GM19239 (cell line): ENCODE measurements around the gene CCDC61.

Source experiments
- DNase-seq: peaks from one replicate; pipeline ENCODE4 v3.0.0; 2011; ENCODE audit warnings: low spot score; ENCODE audit not compliant: insufficient read length
- FAIRE-seq: peaks from 2 replicates; lab custom pipeline; 2011; peaks lifted over from hg19 to GRCh38; lab: Jason Lieb, UNC

CCDC61 gene

DNA sequence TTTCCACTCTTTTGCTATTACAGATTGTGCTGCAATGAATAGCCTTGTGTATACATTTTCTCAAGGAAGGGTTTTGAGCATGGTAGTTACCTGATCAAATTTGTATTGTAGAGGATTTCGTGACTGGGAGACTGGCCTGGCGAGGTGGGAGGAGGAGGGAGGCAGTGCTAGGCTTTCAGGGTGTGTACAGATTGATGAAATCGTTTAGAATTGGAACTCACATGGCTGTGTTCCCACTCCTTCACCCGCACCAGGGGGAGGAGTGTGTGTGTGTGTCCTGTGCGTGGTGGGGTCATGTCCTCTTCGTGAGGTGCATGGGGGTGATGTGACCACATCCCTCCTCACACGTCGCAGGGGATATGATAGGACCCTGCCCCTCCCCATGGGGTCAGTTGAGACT is 19.3 kb downstream of the CCDC61 start:
- DNase-seq (no peak), FAIRE-seq (no peak)

DNA sequence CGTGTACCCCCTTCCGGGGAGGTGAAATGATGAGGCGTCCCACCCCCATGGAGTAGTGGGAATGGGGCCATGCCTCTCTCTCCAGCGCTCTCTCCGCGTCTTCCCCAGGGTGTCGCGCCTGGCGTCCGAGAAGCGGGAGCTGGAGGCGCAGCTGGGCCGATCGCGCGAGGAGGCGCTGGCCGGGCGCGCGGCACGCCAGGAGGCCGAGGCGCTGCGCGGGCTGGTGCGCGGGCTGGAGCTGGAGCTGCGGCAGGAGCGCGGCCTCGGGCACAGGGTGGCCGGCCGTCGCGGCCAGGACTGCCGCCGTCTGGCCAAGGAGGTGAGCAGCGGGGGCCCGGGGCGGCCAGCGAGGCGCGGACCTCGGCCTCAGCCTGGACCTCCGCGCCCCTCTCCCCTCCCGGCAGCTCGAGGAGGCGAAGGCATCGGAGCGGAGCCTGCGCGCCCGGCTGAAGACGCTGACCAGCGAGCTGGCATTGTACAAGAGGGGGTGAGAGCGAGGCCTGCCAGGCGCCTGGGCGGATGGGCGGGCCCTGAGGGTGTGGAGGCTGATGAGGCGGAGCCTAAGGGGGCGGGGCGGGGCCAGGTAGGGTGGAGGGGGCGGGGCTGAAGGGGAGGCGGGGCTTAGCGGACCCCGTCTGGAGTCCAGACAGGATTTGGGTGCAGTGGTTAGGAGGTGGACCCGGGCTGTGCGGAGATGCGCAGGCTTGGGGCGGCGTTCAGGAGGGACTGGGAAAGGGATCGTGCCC is 19.8 kb downstream of the CCDC61 start:
- FAIRE-seq: no peak

DNA sequence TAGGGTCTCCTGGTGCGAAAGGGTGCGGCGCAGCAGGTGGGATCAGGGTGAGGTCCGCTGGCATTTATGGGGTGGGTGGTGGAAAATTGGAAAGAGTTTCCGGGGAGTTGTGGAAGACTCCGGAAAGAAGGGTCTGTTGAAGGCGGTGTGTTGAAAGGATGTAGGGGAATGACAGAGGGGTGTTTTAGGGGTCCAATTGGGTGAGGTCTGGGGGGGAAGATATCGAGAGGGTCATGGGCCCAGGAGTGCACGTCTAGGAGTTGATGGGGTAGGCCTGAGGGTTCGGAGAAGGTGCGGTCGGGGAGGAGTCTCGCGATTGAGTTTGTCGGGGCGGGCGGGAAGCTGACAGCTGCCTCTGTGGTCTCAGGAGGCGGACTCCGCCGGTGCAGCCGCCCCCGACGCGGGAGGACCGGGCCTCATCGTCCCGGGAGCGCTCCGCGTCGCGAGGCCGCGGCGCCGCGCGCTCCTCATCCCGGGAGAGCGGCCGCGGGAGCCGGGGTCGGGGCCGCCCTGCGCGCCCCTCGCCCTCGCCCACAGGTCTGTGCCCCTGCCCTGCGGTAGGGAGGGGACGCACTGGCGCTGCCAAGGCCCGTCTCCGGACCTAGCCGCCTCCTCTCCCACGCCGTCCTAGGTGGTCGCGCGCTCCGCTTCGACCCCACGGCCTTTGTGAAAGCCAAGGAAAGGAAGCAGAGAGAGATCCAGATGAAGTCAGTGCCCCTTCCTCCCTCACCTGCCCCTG is 20.6 kb downstream of the CCDC61 start:
- DNase-seq: no peak
- FAIRE-seq: no peak

More for the DNA sequence above, 19.8 kb downstream of the CCDC61 start:
- DNase-seq: peak; percentile 78

DNA sequence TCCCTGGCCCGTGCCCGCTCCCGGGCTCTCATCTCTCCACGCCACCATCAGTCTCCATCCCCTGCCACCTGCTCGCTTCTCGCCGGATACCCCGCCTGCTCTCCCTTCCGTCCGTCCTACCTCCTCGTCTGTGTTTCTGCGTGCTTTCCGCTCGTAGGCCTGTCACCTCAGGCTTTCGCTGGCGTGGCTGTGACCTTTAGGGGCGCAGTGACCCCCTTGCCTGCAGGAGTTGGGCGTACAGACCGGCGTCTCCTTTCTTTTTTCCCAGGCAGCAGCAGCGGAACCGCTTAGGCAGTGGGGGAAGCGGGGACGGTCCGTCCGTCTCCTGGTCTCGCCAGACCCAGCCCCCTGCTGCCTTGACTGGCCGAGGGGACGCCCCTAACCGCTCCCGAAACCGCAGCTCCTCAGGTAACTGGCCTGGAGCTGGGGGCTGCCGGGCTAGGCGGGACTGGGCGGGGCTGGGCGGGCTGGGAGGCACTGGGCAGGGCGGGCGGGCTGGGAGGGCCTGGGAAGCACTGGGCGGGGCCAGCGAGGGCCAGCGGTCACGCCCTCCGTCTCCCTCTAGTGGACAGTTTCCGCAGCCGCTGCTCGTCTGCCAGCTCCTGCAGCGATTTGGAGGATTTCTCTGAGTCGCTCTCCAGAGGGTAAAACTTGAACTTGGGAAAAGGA is 21.3 kb downstream of the CCDC61 start:
- FAIRE-seq: peak; percentile 94
- DNase-seq: peak; percentile 88

DNA sequence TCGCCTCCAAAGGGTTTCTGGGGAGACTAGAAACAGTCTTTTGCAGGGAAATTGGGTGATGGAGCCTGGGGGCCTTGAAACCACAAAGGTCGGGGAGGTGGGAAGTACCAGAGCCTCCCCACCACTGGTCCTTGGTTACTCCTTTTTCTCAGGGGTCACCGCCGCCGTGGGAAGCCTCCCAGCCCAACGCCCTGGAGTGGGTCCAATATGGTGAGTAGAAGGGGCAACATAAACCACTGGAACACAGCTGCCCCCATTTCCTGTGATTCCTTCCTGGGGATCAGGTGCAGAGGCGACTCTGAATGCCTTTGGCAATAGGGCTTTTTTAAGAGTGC is 21.8 kb downstream of the CCDC61 start:
- FAIRE-seq (no peak), DNase-seq (no peak)

DNA sequence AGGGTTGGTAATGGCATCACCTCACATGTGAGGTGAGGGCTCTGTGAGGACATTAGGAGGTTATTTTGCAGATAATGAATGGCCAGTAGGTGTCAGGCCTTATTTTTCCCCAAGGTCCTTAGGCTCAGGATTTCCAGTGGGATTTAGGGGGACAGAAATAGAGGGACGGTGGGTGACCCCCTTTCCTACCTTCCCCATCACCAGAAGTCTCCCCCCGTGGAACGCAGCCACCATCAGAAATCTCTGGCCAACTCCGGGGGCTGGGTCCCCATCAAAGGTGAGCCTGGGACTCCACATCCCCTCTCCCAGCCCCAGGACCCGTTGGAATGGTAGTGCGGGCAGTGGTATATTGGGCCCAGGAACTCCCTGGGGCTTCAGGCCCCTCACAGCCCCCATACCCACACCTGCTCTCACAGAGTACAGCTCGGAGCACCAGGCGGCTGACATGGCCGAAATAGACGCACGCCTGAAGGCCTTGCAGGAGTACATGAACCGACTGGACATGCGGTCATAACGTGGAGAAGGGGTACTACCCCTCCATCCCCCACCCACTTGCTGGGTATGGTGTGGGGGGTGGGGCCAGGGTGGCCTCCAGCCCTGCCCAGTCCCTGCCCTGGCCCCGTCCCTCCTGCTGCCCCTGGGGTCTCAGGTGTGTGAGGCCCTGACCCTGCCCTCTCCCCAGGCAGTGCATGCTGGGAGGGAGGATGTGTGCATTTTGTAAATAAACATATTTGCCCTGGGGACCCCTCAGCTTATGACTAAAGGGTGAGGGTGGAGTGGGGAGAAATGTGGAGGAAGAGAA is 22.8 kb downstream of the CCDC61 start:
- no peak for FAIRE-seq
- no peak for DNase-seq

DNA sequence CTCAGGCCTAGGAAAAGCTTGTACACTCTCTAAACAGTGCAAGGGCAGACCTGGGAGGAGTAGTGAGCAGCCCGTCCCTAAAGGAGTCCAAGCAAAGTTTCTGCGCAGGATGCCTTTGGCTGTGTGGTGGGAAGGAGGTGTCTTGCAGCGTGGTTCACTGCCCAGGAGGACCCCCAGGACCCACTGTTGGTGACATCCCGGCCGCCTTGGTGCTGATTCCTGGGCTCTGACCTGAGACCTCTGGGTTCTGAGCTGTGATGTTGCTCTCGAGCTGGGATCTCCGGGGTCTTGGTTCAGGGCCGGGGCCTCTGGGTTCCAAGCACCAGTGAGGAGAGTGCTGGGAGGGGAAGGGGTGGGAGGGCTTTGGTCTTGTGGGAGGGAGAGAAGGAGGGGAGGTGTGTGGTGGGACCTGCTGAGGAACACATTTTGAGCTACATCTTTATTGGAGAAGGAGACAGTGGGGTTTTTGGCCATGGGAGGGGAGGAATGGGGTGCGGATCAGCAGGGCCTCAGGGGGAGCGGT is 23.5 kb downstream of the CCDC61 start:
- DNase-seq (no peak), FAIRE-seq (no peak)

DNA sequence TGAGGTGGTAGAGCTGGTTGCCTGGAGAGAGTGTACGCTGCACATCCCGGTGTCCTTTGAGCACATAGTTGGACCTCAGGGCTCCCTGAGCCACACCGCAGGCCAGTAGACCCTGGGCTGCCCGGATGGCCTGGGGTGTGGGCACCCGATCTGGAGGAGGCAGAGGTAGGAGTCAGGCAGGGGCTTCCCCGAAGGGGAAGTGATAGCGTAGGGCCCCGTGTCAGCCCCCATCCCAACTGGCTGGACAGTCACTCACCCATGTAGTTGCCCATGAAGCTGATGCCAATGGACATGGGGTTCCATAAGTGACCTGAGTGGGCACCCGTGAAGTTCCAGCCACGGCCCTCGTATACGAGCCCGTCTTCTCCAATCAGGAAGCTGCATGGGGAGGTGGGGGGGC is 24.0 kb downstream of the CCDC61 start:
- no peak for FAIRE-seq
- no peak for DNase-seq

DNA sequence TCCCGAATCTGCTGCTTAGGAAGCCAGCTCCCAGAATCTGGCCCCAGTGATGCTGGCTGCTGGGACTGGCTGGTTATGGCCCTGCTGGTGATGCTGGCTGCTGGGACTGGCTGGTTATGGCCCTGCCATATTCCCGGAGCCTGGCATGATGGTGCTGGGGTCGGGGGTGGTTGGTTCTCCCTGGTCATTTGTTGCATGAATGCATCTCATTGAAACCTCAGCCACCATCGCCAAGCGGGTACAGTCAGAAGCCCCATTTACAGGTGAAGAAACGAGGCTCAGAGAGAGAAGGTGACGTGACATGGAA is 25.5 kb downstream of the CCDC61 start:
- FAIRE-seq (no peak), DNase-seq (no peak)

DNA sequence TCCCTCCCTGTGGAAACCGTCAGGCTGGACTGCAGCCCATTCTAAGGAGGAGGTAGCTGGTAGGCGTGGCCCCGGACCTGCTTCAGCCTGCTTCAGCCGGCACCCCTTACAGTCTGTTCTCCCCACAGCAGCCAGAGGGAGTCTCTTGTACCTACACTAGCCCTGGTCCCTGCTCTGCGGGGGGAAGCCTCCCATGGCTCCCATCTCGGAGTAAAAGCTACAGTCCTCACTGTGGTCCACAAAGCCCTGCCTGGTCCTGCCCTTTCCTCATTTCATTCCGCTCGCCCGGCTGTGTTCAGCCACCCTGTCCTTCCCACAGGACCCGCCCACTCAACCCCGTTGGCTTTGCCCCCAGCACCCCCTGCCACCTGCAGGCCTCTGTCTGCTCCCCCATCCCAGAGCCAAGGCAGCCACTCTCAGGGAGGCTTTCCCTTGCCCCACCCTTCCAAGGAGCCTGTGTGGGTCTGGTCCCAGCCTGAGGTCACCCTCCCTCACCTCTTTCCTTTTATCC is 26.3 kb downstream of the CCDC61 start:
- no peak for DNase-seq
- no peak for FAIRE-seq

DNA sequence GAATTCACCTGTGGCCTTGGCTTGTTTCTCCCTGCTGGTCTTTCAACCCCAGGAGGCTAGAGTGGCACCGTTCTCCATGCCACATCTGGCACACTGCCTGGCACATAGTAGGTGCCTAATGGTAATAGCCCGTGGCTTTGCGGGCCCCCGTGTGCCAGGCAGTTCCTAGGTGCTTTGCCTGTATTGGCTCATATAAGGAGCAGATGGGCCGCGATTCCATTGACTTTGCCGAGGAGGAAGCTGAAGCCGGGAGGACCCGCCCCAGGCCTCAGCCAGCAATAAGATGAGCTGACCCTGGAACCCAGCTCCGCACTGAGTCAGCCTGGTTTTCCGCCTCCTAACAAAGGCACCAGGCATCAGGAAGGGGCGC is 26.8 kb downstream of the CCDC61 start:
- DNase-seq (no peak), FAIRE-seq (no peak)

DNA sequence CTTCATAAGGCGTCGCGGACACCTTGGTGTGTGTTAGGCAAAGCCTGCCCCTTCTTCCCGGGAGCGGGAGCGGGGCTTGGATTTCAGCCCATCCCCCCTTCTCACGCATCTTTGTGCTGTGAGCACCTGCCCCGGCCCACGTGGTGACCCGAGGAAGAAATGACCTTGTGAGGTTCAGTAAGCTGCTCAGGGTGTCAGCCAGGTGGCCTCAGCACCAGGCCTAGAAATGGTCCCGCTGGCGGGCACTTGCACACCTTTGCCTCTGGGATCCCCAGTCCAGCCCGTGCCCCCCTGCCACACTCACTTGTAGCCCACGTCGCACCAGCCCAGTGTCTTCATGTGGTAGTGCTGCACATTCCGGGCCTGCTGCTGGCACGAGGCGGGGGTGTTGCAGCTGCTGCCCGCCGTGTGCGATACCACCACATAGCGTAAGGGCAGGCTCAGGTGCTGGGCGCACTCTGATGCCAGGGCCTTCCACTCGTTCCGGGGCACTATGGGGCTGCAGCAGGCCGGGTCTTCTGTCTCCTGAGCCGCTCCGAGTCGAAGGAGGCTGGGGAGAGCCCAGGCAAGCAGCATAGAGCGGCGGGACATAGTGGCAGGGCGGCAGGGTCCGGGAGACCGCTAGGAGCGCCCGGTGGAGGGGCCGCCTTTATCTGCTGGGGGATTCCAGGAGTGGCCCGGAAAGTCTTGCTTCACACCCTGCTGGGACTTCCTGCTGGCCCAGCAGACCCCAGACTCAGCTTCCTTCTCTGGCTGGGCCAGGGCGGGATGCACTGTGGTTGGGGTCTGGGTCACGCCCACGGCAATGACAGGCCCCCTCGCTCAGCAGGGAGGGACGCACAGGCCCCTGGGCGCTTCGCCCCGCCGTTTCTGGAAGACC is 27.4 kb downstream of the CCDC61 start, which contains the start of gene PGLYRP1:
TSS of gene PGLYRP1 (minus strand) at position 623 of the 880 bp plus-strand sequence. CDS start at position 591, 32 bp downstream.
- DNase-seq (no peak), FAIRE-seq (no peak)

DNA sequence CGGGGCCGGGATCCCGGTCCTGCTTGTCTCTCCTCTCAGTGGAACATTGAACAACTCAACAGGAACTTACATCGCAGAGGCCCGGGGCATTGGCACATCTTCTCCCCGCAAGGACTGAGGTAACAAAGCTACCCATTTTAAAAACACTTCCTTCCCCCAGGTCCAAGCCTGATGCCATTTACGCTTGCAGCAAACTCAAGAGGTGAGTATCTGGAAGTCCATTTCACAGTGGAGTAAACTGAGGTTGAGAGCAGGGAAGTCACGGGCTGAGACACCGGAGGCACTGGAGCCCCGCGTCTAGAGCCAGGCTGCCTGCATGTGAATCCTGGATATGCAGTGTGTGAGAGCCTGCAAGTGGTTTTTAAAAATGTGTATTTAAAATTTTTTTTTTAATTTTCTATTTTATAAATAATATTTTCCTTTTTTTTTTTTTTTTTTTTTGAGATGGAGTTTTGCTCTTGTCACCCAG is 28.1 kb downstream of the CCDC61 start:
- FAIRE-seq (no peak), DNase-seq (no peak)

DNA sequence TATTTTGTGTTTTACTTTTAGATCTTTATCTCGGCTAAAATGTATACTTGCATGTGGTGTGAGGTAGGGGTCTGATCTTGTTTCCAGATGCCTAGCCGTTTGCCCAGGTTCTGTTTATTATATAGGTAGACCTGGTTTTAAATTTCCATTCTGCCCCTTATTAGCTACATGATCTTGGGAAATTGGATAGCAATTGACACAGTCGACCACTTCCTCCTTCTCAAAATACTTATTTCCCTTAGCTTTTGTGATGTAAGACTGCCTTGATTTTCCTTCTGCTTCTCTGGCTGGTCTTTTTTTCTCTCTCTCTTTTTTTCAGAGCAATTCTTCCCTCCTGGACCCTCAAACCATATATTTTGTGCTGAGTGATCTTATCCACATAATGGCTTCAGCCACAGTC is 30.6 kb downstream of the CCDC61 start:
- DNase-seq (no peak), FAIRE-seq (no peak)

DNA sequence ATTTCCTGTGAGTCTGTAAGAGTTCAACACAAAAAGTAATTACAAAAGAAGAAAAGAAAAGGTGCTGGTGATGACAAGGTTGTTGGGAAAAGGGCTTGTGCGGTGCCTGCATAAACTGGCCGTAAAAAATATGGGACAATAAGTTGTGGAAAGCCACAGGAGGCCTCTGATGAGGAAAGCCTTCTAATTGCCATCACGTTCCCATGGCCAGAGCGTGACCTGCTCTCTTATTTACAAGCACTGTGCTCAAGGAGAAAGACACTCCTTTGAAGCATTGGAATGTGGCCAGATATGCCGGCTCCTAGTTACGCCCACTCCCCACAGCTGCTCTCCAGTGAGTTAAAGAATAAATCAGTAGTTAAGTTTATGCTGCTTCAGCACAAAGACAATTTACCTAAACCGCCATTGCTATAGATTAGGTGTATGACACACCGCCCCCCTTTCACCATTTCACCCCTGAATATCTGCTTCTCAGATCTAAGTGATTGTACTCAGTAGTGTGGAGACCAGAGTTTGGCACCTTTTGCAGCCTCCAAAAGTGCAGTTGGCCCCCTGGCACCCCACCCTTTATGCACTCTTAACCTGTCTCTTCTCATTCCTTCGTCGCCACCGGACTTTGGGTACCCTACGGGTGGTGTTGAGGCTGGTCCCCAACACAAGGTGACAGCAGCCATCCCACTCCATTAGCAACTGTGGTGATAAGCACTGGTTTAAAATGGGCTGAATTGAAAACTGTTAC is 35.7 kb downstream of the CCDC61 start:
- DNase-seq (no peak), FAIRE-seq (no peak)

DNA sequence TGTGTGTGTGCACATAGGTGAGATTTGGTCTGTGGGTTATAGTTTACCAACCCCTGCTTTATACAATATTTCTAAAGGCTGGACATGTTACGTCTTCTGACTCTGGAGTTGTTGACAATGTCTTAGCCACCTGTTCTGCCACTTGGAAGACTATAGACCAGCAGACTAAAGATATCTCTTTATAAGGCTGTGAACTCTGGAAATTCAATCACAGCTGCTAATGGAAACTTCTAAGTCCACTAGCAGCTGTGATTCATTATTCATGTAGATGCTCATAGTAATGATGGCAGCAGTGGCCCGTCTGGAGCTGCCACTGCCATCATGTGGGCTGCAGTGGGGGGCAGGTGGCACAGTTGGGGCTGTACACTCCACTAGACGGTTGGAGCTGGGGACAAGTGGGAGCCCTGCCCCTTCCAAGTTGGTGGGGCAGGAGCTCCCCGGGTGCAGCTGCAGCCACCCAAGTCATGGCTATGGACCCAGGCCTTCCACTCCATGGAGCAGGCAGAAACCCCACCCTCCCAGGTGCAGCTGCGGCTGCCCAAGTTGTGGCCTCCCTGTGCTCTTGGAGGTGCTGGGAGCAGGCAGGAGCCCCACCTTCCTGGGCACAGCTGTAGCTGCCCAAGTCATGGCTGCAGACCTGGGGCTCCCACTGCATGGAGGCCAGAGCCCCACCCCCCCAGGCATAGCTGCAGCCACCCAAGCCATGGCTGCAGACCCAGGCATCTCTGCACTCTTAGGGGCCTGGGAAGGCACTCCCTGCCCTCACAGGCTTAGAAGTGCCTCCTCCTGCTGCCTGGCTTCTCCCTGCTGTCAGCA is 36.7 kb downstream of the CCDC61 start:
- no peak for DNase-seq

DNA sequence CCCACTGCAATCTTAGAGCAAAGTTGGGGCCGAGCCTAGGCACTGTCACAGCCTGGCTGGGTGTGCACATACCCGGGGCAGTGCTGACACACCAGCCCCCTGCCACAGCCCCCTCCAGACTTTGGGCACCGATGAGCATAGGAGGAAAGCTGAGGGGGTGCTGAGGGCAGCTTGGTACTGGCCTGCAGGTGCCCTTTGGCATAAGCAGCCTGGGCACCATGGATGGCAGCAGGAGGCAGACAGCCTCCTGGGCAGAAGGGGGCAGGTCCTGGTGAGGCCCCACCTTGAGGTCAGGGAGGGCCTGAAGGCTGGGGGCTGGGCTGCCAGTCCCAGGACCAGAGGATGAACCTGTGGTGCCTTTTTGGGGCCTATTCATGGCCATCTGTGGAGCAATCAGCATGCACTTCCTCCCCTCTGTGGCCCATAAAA is 37.3 kb downstream of the CCDC61 start:
- no peak for DNase-seq
- no peak for FAIRE-seq

More for the DNA sequence above, 36.7 kb downstream of the CCDC61 start:
- no peak for FAIRE-seq

DNA sequence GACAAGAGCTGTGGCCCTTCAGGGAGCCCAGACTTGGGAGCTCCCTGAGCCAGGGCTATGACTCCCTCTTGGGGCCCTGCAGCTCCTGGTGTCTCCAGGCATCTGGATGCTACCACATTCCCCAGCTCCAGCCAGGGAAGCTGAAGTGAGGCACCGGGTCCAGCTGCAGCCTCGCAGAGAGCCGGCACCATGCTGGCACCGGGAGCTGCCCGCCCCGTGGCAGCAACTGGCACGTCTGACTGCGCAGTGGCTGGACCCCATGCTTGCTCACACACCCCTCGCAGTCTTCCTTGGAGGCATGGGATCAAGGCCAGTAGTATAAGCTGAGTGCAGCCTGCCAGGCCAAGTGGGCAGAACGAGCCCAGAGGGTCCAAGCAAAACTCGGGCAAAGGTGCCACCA is 38.1 kb downstream of the CCDC61 start:
- no peak for DNase-seq

More for the DNA sequence above, 38.1 kb downstream of the CCDC61 start:
- FAIRE-seq: no peak
